HepG2 (cell line): Measurements from ENCODE around the gene NDC80. TPM values are rescaled to one million over a fixed set of nuclear protein-coding genes. Genes with fewer than 3 reads are reported as not detected.

Experiments used
- ETV5 ChIP-seq: IDR thresholded peaks from 2 replicates; pipeline ENCODE4 v1.6.1; 2018; ENCODE audit warnings: missing biosample characterization, missing genetic modification reagents, inconsistent platforms, borderline replicate concordance
- FOXC1 ChIP-seq: sonication (generic); formaldehyde crosslinking; IDR thresholded peaks from 2 replicates; pipeline ENCODE4 v1.8.0; 2022; ENCODE audit warnings: mild to moderate bottlenecking, missing genetic modification reagents, borderline replicate concordance
- HNF4A ChIP-seq: sonication (generic); formaldehyde crosslinking; IDR thresholded peaks from 2 replicates; pipeline ENCODE4 v1.4.0; 2020; ENCODE audit warnings: missing genetic modification reagents
- KDM5A ChIP-seq: fragments of 200-600 bp; sonication (generic); IDR thresholded peaks from 2 replicates; pipeline ENCODE4 v1.7.0; 2018; ENCODE audit warnings: antibody characterized with exemption, mild to moderate bottlenecking, low read length, borderline replicate concordance
- KMT2B ChIP-seq: IDR thresholded peaks from 2 replicates; pipeline ENCODE4 v1.6.1; 2016; ENCODE audit warnings: missing genetic modification reagents, missing compliant biosample characterization
- NCOA5 ChIP-seq: sonication (generic); formaldehyde crosslinking; IDR thresholded peaks from 2 replicates; pipeline ENCODE4 v1.4.0; 2020; ENCODE audit warnings: missing genetic modification reagents
- ZKSCAN1 ChIP-seq: fragments of 150-350 bp; IDR thresholded peaks from 2 replicates; pipeline ENCODE4 v1.6.1; 2014; ENCODE audit warnings: low read length
- ZNF407 ChIP-seq: sonication (generic); formaldehyde crosslinking; IDR thresholded peaks from one replicate; pipeline ENCODE4 v1.5.1; 2020; ENCODE audit warnings: mild to moderate bottlenecking, missing genetic modification reagents; ENCODE audit errors: not compliant biosample characterization
- ZNF646 ChIP-seq: sonication (generic); formaldehyde crosslinking; IDR thresholded peaks from 2 replicates; pipeline ENCODE4 v1.9.0; 2021; ENCODE audit warnings: mild to moderate bottlenecking, missing genetic modification reagents
- ZSCAN20 ChIP-seq: sonication (generic); formaldehyde crosslinking; IDR thresholded peaks from 2 replicates; pipeline ENCODE4 v1.4.0; 2020; ENCODE audit warnings: missing genetic modification reagents, mild to moderate bottlenecking, borderline replicate concordance
- ZSCAN25 ChIP-seq: sonication (generic); formaldehyde crosslinking; IDR thresholded peaks from 2 replicates; pipeline ENCODE4 v1.8.0; 2022; ENCODE audit warnings: mild to moderate bottlenecking, missing genetic modification reagents
- ZZZ3 ChIP-seq: sonication (generic); formaldehyde crosslinking; IDR thresholded peaks from 2 replicates; pipeline ENCODE4 v1.4.0; 2020; ENCODE audit warnings: missing genetic modification reagents, mild to moderate bottlenecking, borderline replicate concordance
- polyA plus RNA-seq, 8 experiments: library from polyadenylated mRNA; depleted of rRNA in 3 of 8; stranded (reverse) in 7 of 8; unstranded in 1 of 8; fragments of >200 nt; fragmentation: Illumina TruSeq in 4 of 8; extraction: Trizol in 4 of 8; gene quantifications; 2 replicates each; pipeline versions ENCODE4 v1.2.1 to v1.2.3, GENCODE V29; 2011 to 2016; ENCODE audit warnings: low read depth in 4 of 8, missing spikeins in 1 of 8, mixed read lengths in 1 of 8; ENCODE audit not compliant: insufficient read depth in 1 of 8
- total RNA-seq, 5 experiments: library from RNA; depleted of rRNA; stranded (reverse); fragments of >200 nt; fragmentation: Illumina TruSeq; extraction: Trizol; gene quantifications; 2 replicates each; pipeline ENCODE4 v1.2.3, GENCODE V29; 2016; ENCODE audit warnings: low read depth in 1 of 5

NDC80 gene
- total and polyA plus RNA-seq, 2 of the 13 experiments (the other 11 are each of a cell fraction or from before 2014, with no cell fraction given) = 9.6 to 33.0 TPM

GRCh38 chr18:2571200-2572170 is at the start of gene NDC80, which contains the start of gene METTL4 (continued):
- TF ChIP-seq ETV5 (CRISPR knock-in tag) = no peak; the same call in 1 of the 2 replicates
- 0 out of 2 replicates have a peak, but pooled peaks have one; percentile 25 for TF ChIP-seq ZSCAN25 (CRISPR knock-in tag)
- TF ChIP-seq NCOA5 (CRISPR knock-in tag) = no peak
- no peak for TF ChIP-seq ZNF646
- peak; percentile 40; the same call in 1 of the 2 replicates for TF ChIP-seq ZKSCAN1
- no peak for TF ChIP-seq ZNF407 (CRISPR knock-in tag)
- 0 out of 2 replicates have a peak, but pooled peaks have one; percentile 19 for TF ChIP-seq FOXC1
- TF ChIP-seq ZZZ3 (CRISPR knock-in tag) = no peak
- peak; percentile 29; the same call in 1 of the 2 replicates for TF ChIP-seq ZSCAN20 (CRISPR knock-in tag)
- TF ChIP-seq KMT2B (CRISPR knock-in tag) = peak; percentile 98
- peak; percentile 92 for TF ChIP-seq KDM5A
- peak; percentile 20; the same call in 1 of the 2 replicates for TF ChIP-seq HNF4A
